ENCODE data around the gene GMCL2. TPM values are rescaled to one million over a fixed set of nuclear protein-coding genes. Genes with fewer than 3 reads are reported as not detected.

Gene GMCL2
- total RNA-seq, 1 experiment from 2014 or later: not detected

DNA sequence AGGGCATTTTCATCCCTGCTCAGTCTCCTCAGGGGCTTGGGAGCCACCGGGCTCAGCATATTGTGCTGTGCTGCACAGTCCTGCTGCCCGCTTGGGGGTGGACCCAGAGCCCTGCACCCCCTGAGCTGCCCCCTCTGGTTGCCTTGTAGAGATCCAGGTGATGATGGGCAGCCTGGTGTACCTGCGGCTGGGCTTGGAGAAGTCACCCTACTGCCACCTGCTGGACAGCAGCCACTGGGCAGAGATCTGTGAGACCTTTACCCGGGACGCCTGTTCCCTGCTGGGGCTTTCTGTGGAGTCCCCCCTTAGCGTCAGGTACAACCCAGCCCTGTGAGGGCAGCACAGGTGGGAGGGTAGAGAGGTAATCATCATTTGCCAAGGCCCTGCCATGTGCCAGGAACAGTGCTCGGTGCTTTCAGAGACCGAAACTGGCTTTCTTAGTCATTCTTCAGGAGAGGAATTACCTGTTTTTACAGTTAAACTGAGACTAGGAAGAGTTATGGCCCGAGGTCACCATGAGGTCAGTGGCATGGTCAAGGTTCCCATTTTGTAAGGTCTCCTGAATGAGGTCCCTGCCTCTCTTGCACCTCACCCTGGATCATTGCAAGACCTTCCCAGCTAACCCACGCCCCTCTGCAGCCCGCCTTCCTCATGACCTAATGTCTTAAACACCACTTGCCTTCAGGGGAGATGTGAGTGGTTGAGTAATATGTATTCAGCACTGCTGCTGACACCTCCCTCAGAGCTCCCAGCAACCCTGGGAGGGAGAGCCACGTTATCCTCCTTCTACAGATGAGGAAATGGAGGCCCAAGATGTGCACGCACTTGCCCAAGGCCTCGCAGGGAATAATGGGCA, 41.0 kb downstream of the GMCL2 start:
- H3K27me3 ChIP-seq (replicated peaks): no peaks in the 10 kb centered on the region
- peaks cover 90% of the 10 kb centered on the region for H3K36me3 ChIP-seq
- H3K9me3 ChIP-seq (replicated peaks): no peaks in the 10 kb centered on the region
- no peak overlapping the region for H3K4me3 ChIP-seq
- H3K27ac ChIP-seq: no peak overlapping the region
- peak in 1 of 2 experiments; percentile 41 for DNase-seq (ENCODE audit: low read depth in 1 of 2, low spot score in 2 of 2)
- H3K4me1 ChIP-seq (replicated peaks): no peaks in the 10 kb centered on the region

DNA sequence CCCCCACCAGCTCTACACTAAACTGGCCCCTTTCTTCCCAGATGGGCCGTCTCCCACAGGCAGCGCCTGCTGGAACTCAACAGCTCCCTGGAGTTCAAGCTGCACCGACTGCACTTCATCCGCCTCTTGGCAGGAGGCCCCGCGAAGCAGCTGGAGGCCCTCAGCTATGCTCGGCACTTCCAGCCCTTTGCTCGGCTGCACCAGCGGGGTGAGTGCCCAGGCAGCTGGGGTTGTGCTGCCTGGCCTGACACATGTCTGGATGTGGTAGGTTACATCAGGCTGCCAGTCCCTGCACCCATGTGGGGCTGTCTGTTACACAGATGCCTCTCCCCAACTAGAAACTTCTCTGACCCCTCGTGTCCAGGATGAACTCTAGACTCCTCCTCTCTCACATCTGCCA, 43.3 kb downstream of the GMCL2 start:
- Histone ChIP-seq H3K27me3 (replicated peaks) (no peaks in the 10 kb centered on the region), H3K4me3 (no peak overlapping the region), H3K4me1 (replicated peaks) (no peaks in the 10 kb centered on the region), H3K27ac (no peak overlapping the region), H3K36me3 (peaks cover 79% of the 10 kb centered on the region), H3K9me3 (replicated peaks) (no peaks in the 10 kb centered on the region)
- DNase-seq (ENCODE audit: low read depth in 1 of 2, low spot score in 2 of 2): peak in 1 of 2 experiments; percentile 41

DNA sequence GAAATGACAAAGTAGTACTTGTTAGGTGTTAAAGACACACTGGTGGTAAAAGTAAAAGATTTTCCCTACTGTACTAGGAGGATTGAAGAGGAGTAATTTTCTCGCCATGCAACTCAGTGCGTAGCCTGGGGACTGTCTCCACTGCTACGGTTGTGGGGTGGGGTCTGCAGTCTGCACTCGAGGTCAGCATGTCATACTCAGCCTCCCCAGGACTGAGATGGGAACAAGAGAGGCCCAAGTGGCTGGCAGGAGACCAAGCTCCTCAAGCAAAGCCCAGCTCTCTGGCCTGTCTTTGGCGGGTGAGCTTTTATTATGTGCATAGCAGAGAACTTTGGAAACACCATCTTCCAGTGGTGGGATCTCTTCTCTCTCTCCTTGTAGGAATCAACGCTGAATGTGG, 43.9 kb downstream of the GMCL2 start:
- Histone ChIP-seq H3K27me3 (replicated peaks) (no peaks in the 10 kb centered on the region), H3K9me3 (replicated peaks) (no peaks in the 10 kb centered on the region), H3K4me1 (replicated peaks) (no peaks in the 10 kb centered on the region), H3K36me3 (peaks cover 77% of the 10 kb centered on the region), H3K27ac (no peak overlapping the region), H3K4me3 (no peak overlapping the region)
- DNase-seq (ENCODE audit: low read depth in 1 of 2, low spot score in 2 of 2): no peak

DNA sequence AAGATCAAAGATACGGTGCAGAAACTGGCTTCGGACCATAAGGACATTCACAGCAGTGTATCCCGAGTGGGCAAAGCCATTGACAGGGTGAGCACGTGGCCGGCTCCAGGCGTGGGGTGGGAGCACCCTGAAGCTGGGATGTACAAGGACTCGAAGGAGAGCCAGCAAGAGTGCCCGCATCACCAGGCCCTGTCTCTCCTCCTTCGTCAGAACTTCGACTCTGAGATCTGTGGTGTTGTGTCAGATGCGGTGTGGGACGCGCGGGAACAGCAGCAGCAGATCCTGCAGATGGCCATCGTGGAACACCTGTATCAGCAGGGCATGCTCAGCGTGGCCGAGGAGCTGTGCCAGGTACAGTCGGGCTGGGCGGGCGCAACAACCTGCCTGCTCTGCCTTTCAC, 44.5 kb downstream of the GMCL2 start:
- H3K36me3 ChIP-seq: peaks cover 77% of the 10 kb centered on the region
- no peak overlapping the region for H3K27ac ChIP-seq
- no peak for DNase-seq (ENCODE audit: low read depth in 1 of 2, low spot score in 2 of 2)
- no peaks in the 10 kb centered on the region for H3K27me3 ChIP-seq (replicated peaks)
- H3K9me3 ChIP-seq (replicated peaks): no peaks in the 10 kb centered on the region
- no peaks in the 10 kb centered on the region for H3K4me1 ChIP-seq (replicated peaks)
- no peak overlapping the region for H3K4me3 ChIP-seq

DNA sequence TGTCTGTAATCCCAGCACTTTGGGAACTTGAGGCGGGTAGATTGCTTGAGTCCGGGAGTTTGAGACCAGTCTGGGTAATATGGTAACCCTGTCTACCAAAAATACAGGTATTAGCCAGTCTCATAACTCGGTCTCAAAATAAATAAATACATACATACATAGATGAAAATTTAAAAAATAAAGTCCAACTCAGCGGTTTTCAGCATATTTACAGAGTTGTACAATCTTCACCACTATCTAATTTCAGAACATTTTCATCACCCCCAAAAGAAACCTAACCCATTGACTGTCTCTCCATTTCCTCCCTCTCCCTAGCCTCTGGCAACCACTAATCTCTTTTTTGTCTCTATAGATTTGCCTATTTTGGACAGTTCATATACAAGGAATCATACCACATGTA, 45.6 kb downstream of the GMCL2 start:
- no peak overlapping the region for H3K4me3 ChIP-seq
- no peak overlapping the region for H3K27ac ChIP-seq
- H3K27me3 ChIP-seq (replicated peaks): no peaks in the 10 kb centered on the region
- H3K4me1 ChIP-seq (replicated peaks): no peaks in the 10 kb centered on the region
- no peaks in the 10 kb centered on the region for H3K9me3 ChIP-seq (replicated peaks)
- H3K36me3 ChIP-seq: peaks cover 70% of the 10 kb centered on the region
- DNase-seq (ENCODE audit: low read depth in 1 of 2, low spot score in 2 of 2): no peak

DNA sequence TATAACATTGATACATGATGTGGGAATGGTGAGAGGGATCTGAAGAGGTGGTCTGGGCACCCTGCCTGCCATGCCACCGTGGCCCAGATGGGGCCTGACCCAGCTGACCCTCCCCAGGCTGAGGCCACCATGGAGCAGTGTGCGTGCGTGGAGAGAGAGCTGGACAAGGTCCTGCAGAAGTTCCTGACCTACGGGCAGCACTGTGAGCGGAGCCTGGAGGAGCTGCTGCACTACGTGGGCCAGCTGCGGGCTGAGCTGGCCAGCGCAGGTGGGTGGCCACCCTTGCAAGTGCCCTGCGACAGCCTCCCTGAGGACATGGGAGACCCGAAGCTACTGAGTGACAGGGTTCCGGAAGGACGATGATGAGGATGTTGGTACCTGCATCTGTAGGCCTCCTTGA, 49.2 kb downstream of the GMCL2 start:
- Histone ChIP-seq H3K4me1 (replicated peaks) (no peaks in the 10 kb centered on the region), H3K27me3 (replicated peaks) (no peaks in the 10 kb centered on the region), H3K36me3 (peaks cover 60% of the 10 kb centered on the region), H3K9me3 (replicated peaks) (no peaks in the 10 kb centered on the region), H3K27ac (no peak overlapping the region), H3K4me3 (no peak overlapping the region)
- DNase-seq (ENCODE audit: low read depth in 1 of 2, low spot score in 2 of 2): no peak

DNA sequence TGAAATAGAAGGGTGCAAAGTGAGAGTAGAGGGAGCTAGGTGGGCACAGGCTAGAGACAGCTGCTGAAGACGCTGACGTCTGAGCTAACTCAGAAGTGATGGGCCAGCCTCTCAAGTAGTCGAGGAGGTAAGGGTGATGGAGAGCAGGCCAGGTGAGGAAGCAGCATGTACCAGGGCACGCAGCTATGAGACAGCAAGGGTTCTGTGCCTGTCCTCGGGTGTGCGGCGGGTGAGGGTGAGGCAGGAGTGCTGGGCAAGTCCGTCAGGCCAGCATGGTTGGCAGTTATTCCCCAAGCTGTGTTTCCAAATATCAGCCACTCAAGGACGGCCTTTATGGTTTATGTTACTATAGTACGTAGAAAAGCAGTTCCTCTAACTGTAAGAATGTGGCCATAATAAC, 50.2 kb downstream of the GMCL2 start:
- DNase-seq (ENCODE audit: low read depth in 1 of 2, low spot score in 2 of 2): peak in 1 of 2 experiments; percentile 40
- peaks cover 50% of the 10 kb centered on the region for H3K36me3 ChIP-seq
- no peaks in the 10 kb centered on the region for H3K9me3 ChIP-seq (replicated peaks)
- no peaks in the 10 kb centered on the region for H3K27me3 ChIP-seq (replicated peaks)
- H3K4me3 ChIP-seq: no peak overlapping the region
- H3K4me1 ChIP-seq (replicated peaks): peaks cover 3% of the 10 kb centered on the region
- no peak overlapping the region for H3K27ac ChIP-seq

Other genes with a start within 250 kb of the GMCL2 start
- gene PROP1, start 191.1 kb downstream of the GMCL2 start, total RNA-seq (2014; rRNA removed; shearing (Covaris generic)): not detected in 2 replicates
- 0.79 and 1.8 TPM in 2 replicates for gene N4BP3, start 73.8 kb downstream of the GMCL2 start, total RNA-seq (2014; rRNA removed; shearing (Covaris generic))
- 40.9 and 44.6 TPM in 2 replicates for gene RMND5B, start 56.4 kb downstream of the GMCL2 start, total RNA-seq (2014; rRNA removed; shearing (Covaris generic))
- gene NHP2, start 33.5 kb downstream of the GMCL2 start, total RNA-seq (2014; rRNA removed; shearing (Covaris generic)): 551 and 583 TPM in 2 replicates
- gene HNRNPAB, start 17.2 kb upstream of the GMCL2 start, total RNA-seq (2014; rRNA removed; shearing (Covaris generic)): 181 and 222 TPM in 2 replicates
- gene PHYKPL, start 45.4 kb upstream of the GMCL2 start, total RNA-seq (2014; rRNA removed; shearing (Covaris generic)): 16.1 and 19.3 TPM in 2 replicates